Calu3 (cell line): Measurements from ENCODE around the gene CYB561D1. TPM values are rescaled to one million over a fixed set of nuclear protein-coding genes. Genes with fewer than 3 reads are reported as not detected.

Source experiments
- BruUV-seq: library from RNA; stranded (reverse); fragments of 400-500 nt; replicated peaks from 2 replicates; lab custom pipeline; 2021; lab: Mats Ljungman, UMichigan
- CTCF ChIA-PET: fragments of 300-600 bp; sonication (Branson Sonifier 250); formaldehyde crosslinking; loops from one replicate; lab custom pipeline; 2022; ENCODE audit warnings: antibody characterized with exemption; lab: Charles Lee
- DNase-seq: peaks from one replicate; pipeline ENCODE4 v3.0.0; 2022
- H3K27ac Mint-ChIP-seq: one replicate; pipeline ENCODE4 v1.8.0; 2022; ENCODE audit warnings: mixed read lengths; ENCODE audit not compliant: unreplicated experiment
- H3K27me3 Mint-ChIP-seq: one replicate; pipeline ENCODE4 v1.8.0; 2022; ENCODE audit warnings: mixed read lengths; ENCODE audit not compliant: unreplicated experiment
- H3K36me3 Mint-ChIP-seq: one replicate; pipeline ENCODE4 v1.8.0; 2022; ENCODE audit warnings: mild to moderate bottlenecking, moderate library complexity, mixed read lengths; ENCODE audit not compliant: insufficient read depth, unreplicated experiment
- H3K4me1 Mint-ChIP-seq: one replicate; pipeline ENCODE4 v1.8.0; 2022; ENCODE audit warnings: mild to moderate bottlenecking, low read depth, mixed read lengths; ENCODE audit not compliant: unreplicated experiment
- H3K4me3 Mint-ChIP-seq: one replicate; pipeline ENCODE4 v1.8.0; 2022; ENCODE audit warnings: mild to moderate bottlenecking, low read depth, moderate library complexity, mixed read lengths; ENCODE audit not compliant: unreplicated experiment
- H3K9me3 Mint-ChIP-seq: one replicate; pipeline ENCODE4 v1.8.0; 2022; ENCODE audit warnings: low read depth, mixed read lengths; ENCODE audit not compliant: unreplicated experiment
- intact Hi-C: fragments of 100-400 bp; cut with micrococcal nuclease; formaldehyde crosslinking; loops from one replicate; pipeline ENCODE4 v1.10.0; 2022; ENCODE audit not compliant: unreplicated experiment
- total RNA-seq: library from RNA; stranded (reverse); gene quantifications from 2 replicates; pipeline ENCODE4 v1.2.3, GENCODE V29; 2022
- TF ChIP-seq, protein P1 (sequence below): fragments of 200-600 bp; IDR thresholded peaks from one replicate; pipeline ENCODE4 v1.8.0; 2022; ENCODE audit warnings: antibody characterized with exemption; ENCODE audit not compliant: unreplicated experiment

CYB561D1 gene
- total RNA-seq, 1 experiment from 2014 or later = 9.0 TPM

DNA sequence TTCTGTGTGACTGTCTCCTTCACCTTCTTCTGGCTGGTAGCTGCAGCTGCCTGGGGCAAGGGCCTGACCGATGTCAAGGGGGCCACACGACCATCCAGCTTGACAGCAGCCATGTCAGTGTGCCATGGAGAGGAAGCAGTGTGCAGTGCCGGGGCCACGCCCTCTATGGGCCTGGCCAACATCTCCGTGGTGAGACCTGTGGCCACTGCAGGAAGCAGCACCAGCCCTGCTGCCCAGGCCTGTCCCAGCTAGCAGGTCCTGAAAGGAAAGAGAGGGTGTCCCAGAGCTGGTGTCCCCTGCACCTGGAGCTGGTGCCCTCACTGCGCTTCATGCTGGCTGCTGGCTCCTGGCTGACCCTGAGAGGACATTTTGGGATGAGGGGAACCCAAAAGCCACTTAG is 16.1 kb upstream of the CYB561D1 start:
- no TSS peak for BruUV-seq
- H3K27ac Mint-ChIP-seq = no peak overlapping the region
- peaks cover 100% of the 10 kb centered on the region for H3K27me3 Mint-ChIP-seq
- no peak overlapping the region for H3K4me3 Mint-ChIP-seq
- H3K4me1 Mint-ChIP-seq = no peaks in the 10 kb centered on the region
- CTCF ChIA-PET = no interaction called here
- TF ChIP-seq, protein P1, sequence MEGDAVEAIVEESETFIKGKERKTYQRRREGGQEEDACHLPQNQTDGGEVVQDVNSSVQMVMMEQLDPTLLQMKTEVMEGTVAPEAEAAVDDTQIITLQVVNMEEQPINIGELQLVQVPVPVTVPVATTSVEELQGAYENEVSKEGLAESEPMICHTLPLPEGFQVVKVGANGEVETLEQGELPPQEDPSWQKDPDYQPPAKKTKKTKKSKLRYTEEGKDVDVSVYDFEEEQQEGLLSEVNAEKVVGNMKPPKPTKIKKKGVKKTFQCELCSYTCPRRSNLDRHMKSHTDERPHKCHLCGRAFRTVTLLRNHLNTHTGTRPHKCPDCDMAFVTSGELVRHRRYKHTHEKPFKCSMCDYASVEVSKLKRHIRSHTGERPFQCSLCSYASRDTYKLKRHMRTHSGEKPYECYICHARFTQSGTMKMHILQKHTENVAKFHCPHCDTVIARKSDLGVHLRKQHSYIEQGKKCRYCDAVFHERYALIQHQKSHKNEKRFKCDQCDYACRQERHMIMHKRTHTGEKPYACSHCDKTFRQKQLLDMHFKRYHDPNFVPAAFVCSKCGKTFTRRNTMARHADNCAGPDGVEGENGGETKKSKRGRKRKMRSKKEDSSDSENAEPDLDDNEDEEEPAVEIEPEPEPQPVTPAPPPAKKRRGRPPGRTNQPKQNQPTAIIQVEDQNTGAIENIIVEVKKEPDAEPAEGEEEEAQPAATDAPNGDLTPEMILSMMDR = no peak
- no peaks in the 10 kb centered on the region for H3K36me3 Mint-ChIP-seq
- intact Hi-C loops = no loop called here
- no peaks in the 10 kb centered on the region for H3K9me3 Mint-ChIP-seq
- no peak for DNase-seq

DNA sequence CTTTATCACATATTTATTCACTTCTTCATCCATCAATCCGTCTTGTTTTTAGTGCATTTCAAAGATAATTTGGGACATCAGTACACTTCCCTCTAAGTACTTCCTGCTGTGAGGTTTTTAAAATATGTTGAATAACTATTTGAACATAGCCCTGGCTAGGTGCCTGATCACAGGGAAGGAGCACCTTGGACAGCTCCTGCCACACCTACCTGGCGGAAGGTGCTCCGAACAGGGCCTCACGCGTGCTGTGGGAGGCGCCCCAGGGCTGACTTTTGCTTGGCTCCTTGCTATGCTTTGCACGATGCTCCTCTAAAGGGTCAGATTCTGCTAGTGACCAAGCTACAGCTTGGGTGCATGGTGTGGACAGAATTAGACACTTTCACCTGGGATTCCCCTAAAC is 15.1 kb upstream of the CYB561D1 start:
- Mint-ChIP-seq H3K27ac (no peak overlapping the region), H3K4me1 (no peaks in the 10 kb centered on the region), H3K4me3 (no peak overlapping the region), H3K36me3 (peaks cover 9% of the 10 kb centered on the region), H3K27me3 (peaks cover 97% of the 10 kb centered on the region), H3K9me3 (no peaks in the 10 kb centered on the region)
- intact Hi-C loops = no loop called here
- peak; percentile 53 for DNase-seq
- no TSS peak for BruUV-seq
- TF ChIP-seq, protein P1 = no peak
- CTCF ChIA-PET = no interaction called here

DNA sequence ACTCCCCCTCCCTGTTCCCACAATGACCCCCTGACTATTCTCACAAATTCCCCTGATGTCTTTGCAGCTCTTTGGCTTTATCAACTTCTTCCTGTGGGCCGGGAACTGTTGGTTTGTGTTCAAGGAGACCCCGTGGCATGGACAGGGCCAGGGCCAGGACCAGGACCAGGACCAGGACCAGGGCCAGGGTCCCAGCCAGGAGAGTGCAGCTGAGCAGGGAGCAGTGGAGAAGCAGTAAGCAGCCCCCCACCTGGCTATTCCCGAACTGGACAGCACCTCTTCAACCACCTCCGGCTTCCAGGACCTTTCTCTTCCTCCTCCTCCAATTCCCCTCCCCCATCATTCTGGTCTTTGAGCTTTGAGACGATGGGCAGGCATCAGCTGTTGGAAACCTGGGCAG is 14.6 kb upstream of the CYB561D1 start:
- H3K36me3 Mint-ChIP-seq = peaks cover 14% of the 10 kb centered on the region

DNA sequence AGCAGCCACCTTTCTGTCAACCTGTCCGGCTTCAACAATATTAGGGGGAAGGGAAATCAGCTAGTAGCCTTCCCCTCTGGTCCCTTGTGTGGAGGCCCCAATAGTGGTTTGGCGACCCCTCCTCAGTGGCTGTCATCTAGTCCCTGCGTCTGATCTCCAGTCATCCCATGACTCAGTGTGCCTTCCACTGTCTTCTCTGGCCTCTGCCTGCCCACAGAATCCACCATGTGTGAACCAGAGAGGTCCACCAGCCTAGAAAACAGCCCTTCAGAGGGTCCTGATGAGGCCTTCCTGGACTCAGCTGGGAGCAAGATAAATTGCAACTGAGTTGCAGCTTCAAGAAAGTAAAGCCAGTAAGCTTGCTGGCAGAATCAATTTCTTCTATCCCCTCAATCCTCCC is 14.0 kb upstream of the CYB561D1 start:
- intact Hi-C loops = no loop called here
- TF ChIP-seq, protein P1 = no peak
- Mint-ChIP-seq H3K27me3 (peaks cover 86% of the 10 kb centered on the region), H3K4me3 (no peak overlapping the region), H3K9me3 (no peaks in the 10 kb centered on the region), H3K4me1 (peaks cover 5% of the 10 kb centered on the region), H3K36me3 (peaks cover 20% of the 10 kb centered on the region), H3K27ac (no peak overlapping the region)
- DNase-seq = no peak
- no TSS peak for BruUV-seq
- CTCF ChIA-PET = no interaction called here

More for the DNA sequence above, 14.6 kb upstream of the CYB561D1 start:
- no peak for DNase-seq
- BruUV-seq = no TSS peak
- CTCF ChIA-PET = no interaction called here
- Mint-ChIP-seq H3K9me3 (no peaks in the 10 kb centered on the region), H3K4me1 (no peaks in the 10 kb centered on the region), H3K27me3 (peaks cover 92% of the 10 kb centered on the region), H3K4me3 (no peak overlapping the region), H3K27ac (no peak overlapping the region)
- TF ChIP-seq, protein P1 = no peak
- intact Hi-C loops = no loop called here
